GM12892 (cell line): ENCODE data around the gene CRTC1.

ENCODE experiments used
- DNase-seq: peaks from one replicate; pipeline ENCODE4 v3.0.0; 2011; ENCODE audit not compliant: insufficient read length
- FAIRE-seq: peaks from 2 replicates; lab custom pipeline; 2011; peaks lifted over from hg19 to GRCh38; lab: Jason Lieb, UNC
- POLR2A ChIP-seq: IDR thresholded peaks from 2 replicates; pipeline ENCODE4 v1.6.1; 2011; ENCODE audit warnings: low read depth, low read length, control low read depth
- POLR2AphosphoS5 ChIP-seq: IDR thresholded peaks from 2 replicates; pipeline ENCODE4 v1.6.1; 2011; ENCODE audit warnings: low read depth, low read length, control low read depth
- TAF1 ChIP-seq: IDR thresholded peaks from 2 replicates; pipeline ENCODE4 v1.6.1; 2011; ENCODE audit warnings: low read depth, mild to moderate bottlenecking, control low read depth, low read length, borderline replicate concordance

Gene CRTC1

DNA sequence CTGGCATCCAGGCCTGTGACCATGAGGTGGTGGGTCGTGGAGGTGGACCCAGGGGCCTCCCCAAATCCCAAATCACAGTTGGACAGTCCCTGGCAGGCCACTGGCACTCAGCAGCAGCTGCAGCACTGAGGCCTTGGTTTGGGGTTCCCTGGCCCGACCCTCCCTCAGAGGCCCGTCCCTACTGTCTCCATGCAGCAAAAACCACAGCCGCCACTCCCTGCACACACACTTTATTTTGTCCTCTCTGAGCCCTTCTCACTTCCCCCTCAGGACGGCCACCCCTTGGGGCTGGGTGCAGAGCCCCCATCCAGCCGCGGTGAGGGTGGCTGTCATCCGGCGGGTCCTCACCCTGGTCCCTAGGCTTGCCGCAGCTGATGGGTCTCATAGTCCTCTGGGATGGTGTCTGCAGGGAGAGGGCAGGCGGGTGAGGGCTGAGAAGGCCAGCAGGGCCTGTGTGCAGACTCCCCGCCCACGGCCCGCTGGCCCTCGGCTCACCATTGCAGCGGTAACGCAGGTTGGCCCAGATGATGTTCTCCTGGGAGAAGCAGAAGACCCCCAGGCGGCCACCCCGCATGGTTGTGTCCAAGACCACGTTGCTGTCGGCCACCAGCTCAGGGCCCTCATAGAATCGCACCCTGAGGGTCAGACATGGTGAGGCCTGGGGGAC lies 99.2 kb downstream of the CRTC1 start:
- FAIRE-seq (no peak), DNase-seq (no peak)
- TF ChIP-seq TAF1 = no peak

GRCh38 chr19:18783958-18784785 lies 100.7 kb downstream of the CRTC1 start:
- FAIRE-seq = no peak
- TF ChIP-seq POLR2A (no peak), TAF1 (no peak), POLR2AphosphoS5 (no peak)
- no peak for DNase-seq

DNA sequence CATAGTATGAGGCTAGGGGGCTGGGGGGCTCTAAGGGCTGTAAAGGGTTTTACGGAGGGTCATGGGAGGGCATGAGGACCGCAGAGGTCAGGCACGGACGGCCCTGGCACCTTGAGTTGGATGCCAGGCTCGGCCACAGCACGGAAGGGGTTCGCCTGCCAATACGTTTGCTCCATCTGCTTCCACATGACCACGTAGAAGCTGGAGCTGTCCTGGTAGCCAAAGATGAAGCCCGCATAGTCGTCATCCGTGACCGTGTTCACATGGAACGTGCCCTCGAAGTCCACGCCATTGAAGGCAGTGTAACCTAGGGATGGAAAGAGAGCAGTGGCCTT lies 101.3 kb downstream of the CRTC1 start:
- TF ChIP-seq TAF1 (no peak), POLR2AphosphoS5 (no peak), POLR2A (no peak)
- FAIRE-seq (no peak), DNase-seq (no peak)

GRCh38 chr19:18785179-18786124 lies 102.0 kb downstream of the CRTC1 start:
- TF ChIP-seq TAF1 (no peak), POLR2AphosphoS5 (no peak), POLR2A (no peak)
- FAIRE-seq = peak; percentile 9
- peak; percentile 93 for DNase-seq

GRCh38 chr19:18788529-18789421 lies 105.3 kb downstream of the CRTC1 start:
- FAIRE-seq (no peak), DNase-seq (no peak)
- TF ChIP-seq POLR2A = no peak
- TF ChIP-seq TAF1 = no peak
- no peak for TF ChIP-seq POLR2AphosphoS5

DNA sequence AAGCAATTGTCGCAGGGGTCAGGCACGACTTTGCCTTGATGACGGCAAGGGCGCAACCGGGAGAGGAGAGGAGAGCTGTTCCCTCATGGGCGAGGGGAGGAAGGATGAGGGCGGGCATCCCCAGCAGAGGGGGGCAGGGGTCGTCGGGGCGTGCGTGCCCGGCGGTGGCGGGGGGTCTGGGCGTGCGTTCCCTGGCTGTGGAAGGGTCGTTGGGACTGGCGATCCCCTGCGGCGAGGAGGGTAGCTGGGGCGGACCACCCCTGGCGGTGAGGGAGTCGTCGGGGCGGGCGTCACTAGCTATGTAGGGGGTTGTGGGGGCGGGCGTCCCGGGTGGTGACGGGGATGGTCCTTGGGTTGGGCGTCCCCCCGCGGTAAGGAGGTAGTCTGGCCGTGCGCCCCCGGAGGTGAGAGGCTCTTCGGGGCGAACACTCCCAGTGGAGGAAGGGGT lies 106.0 kb downstream of the CRTC1 start:
- FAIRE-seq (no peak), DNase-seq (no peak)
- no peak for TF ChIP-seq POLR2A
- TF ChIP-seq TAF1 = no peak
- TF ChIP-seq POLR2AphosphoS5 = no peak

GRCh38 chr19:18789883-18790565 lies 106.5 kb downstream of the CRTC1 start:
- TF ChIP-seq POLR2A (no peak), TAF1 (no peak), POLR2AphosphoS5 (no peak)
- DNase-seq (no peak), FAIRE-seq (no peak)

- DNase-seq (no peak), FAIRE-seq (no peak)
- TF ChIP-seq POLR2AphosphoS5 (no peak), POLR2A (no peak), TAF1 (no peak)
These were observed 107.3 kb downstream of the CRTC1 start, which contains the start of gene COMP for GRCh38 chr19:18790566-18791314. Gene COMP, minus strand, starts transcription at chr19:18791305. Its CDS starts 36 bp downstream, at chr19:18791269.

- DNase-seq (no peak), FAIRE-seq (no peak)
- TF ChIP-seq POLR2AphosphoS5 (no peak), TAF1 (no peak), POLR2A (no peak)
These were observed 107.8 kb downstream of the CRTC1 start for GRCh38 chr19:18791315-18791678.

- FAIRE-seq (no peak), DNase-seq (no peak)
- TF ChIP-seq POLR2A = no peak
- no peak for TF ChIP-seq POLR2AphosphoS5
- TF ChIP-seq TAF1 = no peak
These were observed 109.2 kb downstream of the CRTC1 start for GRCh38 chr19:18792661-18793060.
